PC-3 (cell line): ENCODE results near the gene PTOV1. TPM values are rescaled to one million over a fixed set of nuclear protein-coding genes. Genes with fewer than 3 reads are reported as not detected.

Source experiments
- ATAC-seq: fragments of 200-7000 bp; cut with Tn5 transposase; 2 replicates; pipeline ENCODE4 v1.9.1; 2020; ENCODE audit warnings: mild to moderate bottlenecking, moderate library complexity
- BruUV-seq: library from RNA; stranded (reverse); fragments of 400-500 nt; replicated peaks from 2 replicates; lab custom pipeline; 2021; lab: Mats Ljungman, UMichigan
- CTCF ChIA-PET: fragments of 300-600 bp; sonication (Branson Sonifier 250); formaldehyde crosslinking; loops from one replicate; lab custom pipeline; 2022; ENCODE audit warnings: antibody characterized with exemption; lab: Charles Lee
- POLR2A ChIA-PET: fragments of 300-600 bp; sonication (Branson Sonifier 250); formaldehyde crosslinking; loops from one replicate; lab custom pipeline; 2022; ENCODE audit warnings: antibody characterized with exemption; ENCODE audit not compliant: unreplicated experiment; lab: Charles Lee
- DNase-seq: peaks from one replicate; pipeline ENCODE4 v3.0.0-alpha.2; 2015
- H2AFZ ChIP-seq: fragments of 300-600 bp; sonication (generic); 2 replicates; pipeline ENCODE4 v1.6.0; 2016; ENCODE audit warnings: antibody characterized with exemption, low read length
- H3F3A ChIP-seq: fragments of 300-600 bp; sonication (generic); one replicate; pipeline ENCODE4 v1.6.0; 2017; ENCODE audit warnings: antibody characterized with exemption, low read length, control low read depth, mild to moderate bottlenecking; ENCODE audit not compliant: unreplicated experiment
- H3K27ac ChIP-seq: fragments of 300-600 bp; sonication (generic); 2 replicates; pipeline ENCODE4 v1.5.1; 2016; ENCODE audit warnings: mild to moderate bottlenecking, low read length
- H3K27me3 ChIP-seq: fragments of 300-600 bp; sonication (generic); 2 replicates; pipeline ENCODE4 v1.6.1; 2016; ENCODE audit warnings: low read length, mixed read lengths
- H3K36me3 ChIP-seq: fragments of 300-600 bp; sonication (generic); 2 replicates; pipeline ENCODE4 v1.6.1; 2016; ENCODE audit warnings: low read depth, mixed run types, low read length, mixed read lengths
- H3K4me1 ChIP-seq: fragments of 300-600 bp; sonication (generic); 2 replicates; pipeline ENCODE4 v1.5.1; 2016; ENCODE audit warnings: low read length; ENCODE audit not compliant: insufficient read depth
- H3K4me2 ChIP-seq: fragments of 300-600 bp; sonication (generic); 2 replicates; pipeline ENCODE4 v1.6.0; 2016; ENCODE audit warnings: low read length
- H3K4me3 ChIP-seq: fragments of 300-600 bp; sonication (generic); 2 replicates; pipeline ENCODE4 v1.5.1; 2016; ENCODE audit warnings: mild to moderate bottlenecking, low read length, mixed read lengths
- H3K79me2 ChIP-seq: fragments of 300-600 bp; sonication (generic); 2 replicates; pipeline ENCODE4 v1.6.1; 2017; ENCODE audit warnings: low read length, mixed read lengths
- H3K9ac ChIP-seq: fragments of 300-600 bp; sonication (generic); 2 replicates; pipeline ENCODE4 v1.6.0; 2016; ENCODE audit warnings: mild to moderate bottlenecking, low read length
- H3K9me2 ChIP-seq: fragments of 300-600 bp; sonication (generic); replicated peaks from 2 replicates; pipeline ENCODE4 v1.6.1; 2016; ENCODE audit warnings: mixed run types, low read length, mixed read lengths
- H3K9me3 ChIP-seq: fragments of 300-600 bp; sonication (generic); 2 replicates; pipeline ENCODE4 v1.6.1; 2016; ENCODE audit warnings: low read length, mixed read lengths
- H4K20me1 ChIP-seq: fragments of 300-600 bp; sonication (generic); 2 replicates; pipeline ENCODE4 v1.6.1; 2016; ENCODE audit warnings: low read length, mixed read lengths
- EZH2 ChIP-seq: fragments of 300-600 bp; sonication (generic); IDR thresholded peaks from one replicate; pipeline ENCODE4 v1.6.1; 2017; ENCODE audit warnings: antibody characterized with exemption, mild to moderate bottlenecking, low read length; ENCODE audit not compliant: unreplicated experiment
- EZH2phosphoT487 ChIP-seq: fragments of 300-600 bp; sonication (generic); IDR thresholded peaks from 2 replicates; pipeline ENCODE4 v1.6.1; 2018; ENCODE audit warnings: mild to moderate bottlenecking, antibody characterized with exemption, low read length, borderline replicate concordance
- intact Hi-C: fragments of 100-400 bp; cut with micrococcal nuclease; formaldehyde crosslinking; loops from 2 replicates; pipeline ENCODE4 v1.9.0; 2023
- total RNA-seq: library from RNA; depleted of rRNA; stranded (reverse); fragments of >200 nt; gene quantifications from 2 replicates; pipeline ENCODE4 v1.2.3, GENCODE V29; 2014
- TF ChIP-seq, protein P1 (sequence below): fragments of 300-600 bp; sonication (generic); conservative IDR thresholded peaks from 2 replicates; pipeline ENCODE4 v1.5.1; 2017; ENCODE audit warnings: antibody characterized with exemption, low read depth, mild to moderate bottlenecking, low read length

The PTOV1 gene
- total RNA-seq, 1 experiment from 2014 or later = 148 TPM

DNA sequence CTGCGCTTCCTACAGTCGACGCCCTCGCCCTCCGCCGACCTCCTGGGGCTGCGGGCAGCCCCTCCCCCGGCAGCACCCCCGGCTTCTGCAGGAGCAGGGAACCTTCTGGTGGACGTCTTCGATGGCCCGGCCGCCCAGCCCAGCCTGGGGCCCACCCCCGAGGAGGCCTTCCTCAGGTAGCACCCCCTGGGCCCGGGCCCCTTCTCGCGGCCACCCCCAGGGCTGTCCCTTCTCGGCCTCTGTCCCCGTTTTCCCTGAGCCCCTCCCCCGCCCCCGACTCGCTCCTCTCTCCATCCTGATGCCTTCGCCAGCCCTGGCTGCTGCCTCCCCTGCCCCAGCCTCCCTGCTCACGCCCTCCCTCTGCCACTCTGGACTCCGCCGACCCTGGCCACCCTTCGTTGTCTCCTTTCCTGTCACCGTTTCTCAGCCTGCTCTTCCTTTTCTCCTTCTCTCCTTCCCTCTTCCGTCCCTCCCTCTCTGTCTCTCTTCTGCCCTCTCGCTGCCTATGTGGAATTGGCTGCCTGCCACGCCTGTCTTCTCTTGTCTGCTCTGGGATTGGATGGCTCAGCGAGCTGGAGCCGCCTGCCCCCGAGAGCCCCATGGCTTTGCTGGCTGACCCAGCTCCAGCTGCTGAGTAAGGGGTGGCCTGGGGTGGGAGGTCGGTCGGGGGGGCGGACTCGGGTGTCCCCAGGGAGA lies 48.8 kb upstream of the PTOV1 start:
- no peak for TF ChIP-seq EZH2
- TF ChIP-seq EZH2phosphoT487 = no peak
- TF ChIP-seq, protein P1, sequence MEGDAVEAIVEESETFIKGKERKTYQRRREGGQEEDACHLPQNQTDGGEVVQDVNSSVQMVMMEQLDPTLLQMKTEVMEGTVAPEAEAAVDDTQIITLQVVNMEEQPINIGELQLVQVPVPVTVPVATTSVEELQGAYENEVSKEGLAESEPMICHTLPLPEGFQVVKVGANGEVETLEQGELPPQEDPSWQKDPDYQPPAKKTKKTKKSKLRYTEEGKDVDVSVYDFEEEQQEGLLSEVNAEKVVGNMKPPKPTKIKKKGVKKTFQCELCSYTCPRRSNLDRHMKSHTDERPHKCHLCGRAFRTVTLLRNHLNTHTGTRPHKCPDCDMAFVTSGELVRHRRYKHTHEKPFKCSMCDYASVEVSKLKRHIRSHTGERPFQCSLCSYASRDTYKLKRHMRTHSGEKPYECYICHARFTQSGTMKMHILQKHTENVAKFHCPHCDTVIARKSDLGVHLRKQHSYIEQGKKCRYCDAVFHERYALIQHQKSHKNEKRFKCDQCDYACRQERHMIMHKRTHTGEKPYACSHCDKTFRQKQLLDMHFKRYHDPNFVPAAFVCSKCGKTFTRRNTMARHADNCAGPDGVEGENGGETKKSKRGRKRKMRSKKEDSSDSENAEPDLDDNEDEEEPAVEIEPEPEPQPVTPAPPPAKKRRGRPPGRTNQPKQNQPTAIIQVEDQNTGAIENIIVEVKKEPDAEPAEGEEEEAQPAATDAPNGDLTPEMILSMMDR = no peak
- Histone ChIP-seq H3K9ac (no peak overlapping the region), H3K4me3 (no peak overlapping the region), H4K20me1 (no peaks in the 10 kb centered on the region), H3K9me3 (no peaks in the 10 kb centered on the region), H3K79me2 (no peaks in the 10 kb centered on the region), H3K27me3 (no peaks in the 10 kb centered on the region), H3K4me1 (no peaks in the 10 kb centered on the region), H2AFZ (no peak overlapping the region), H3K4me2 (no peak overlapping the region), H3K9me2 (no peaks in the 10 kb centered on the region), H3K36me3 (peaks cover 48% of the 10 kb centered on the region), H3K27ac (no peak overlapping the region), H3F3A (peaks cover 4% of the 10 kb centered on the region)
- CTCF ChIA-PET = no interaction called here
- DNase-seq = no peak
- intact Hi-C loops = no loop called here
- peak; percentile 37; the same call in 1 of the 2 replicates for ATAC-seq
- POLR2A ChIA-PET = no interaction called here
- no TSS peak for BruUV-seq

DNA sequence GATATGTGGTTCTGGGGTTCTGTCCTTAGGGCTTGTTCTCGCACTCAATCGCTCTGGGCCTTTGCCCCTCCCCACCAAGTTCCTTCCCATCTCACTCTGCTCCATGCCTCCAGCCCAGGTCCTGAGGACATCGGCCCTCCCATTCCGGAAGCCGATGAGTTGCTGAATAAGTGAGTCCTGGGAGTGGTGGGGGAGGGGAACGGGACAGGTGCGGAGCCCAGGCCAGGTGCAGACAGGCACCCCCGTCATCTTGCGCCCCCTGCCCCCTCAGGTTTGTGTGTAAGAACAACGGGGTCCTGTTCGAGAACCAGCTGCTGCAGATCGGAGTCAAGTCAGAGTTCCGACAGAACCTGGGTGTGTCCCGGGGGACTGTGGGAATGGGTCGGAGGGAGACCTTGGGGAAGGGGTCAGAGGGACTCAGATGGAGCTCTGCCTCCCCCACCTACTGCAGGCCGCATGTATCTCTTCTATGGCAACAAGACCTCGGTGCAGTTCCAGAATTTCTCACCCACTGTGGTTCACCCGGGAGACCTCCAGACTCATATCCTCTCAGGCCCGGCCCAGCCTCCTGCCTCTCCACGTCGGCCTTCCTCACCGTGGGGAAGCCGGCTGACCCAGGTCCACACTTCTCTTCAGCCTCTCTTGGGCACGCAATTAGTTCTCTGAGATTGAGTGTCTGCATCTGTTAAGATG lies 48.0 kb upstream of the PTOV1 start:
- Histone ChIP-seq H3K9me2 (no peaks in the 10 kb centered on the region), H3K36me3 (peaks cover 46% of the 10 kb centered on the region), H3K4me1 (no peaks in the 10 kb centered on the region), H3K79me2 (no peaks in the 10 kb centered on the region), H3F3A (peaks cover 7% of the 10 kb centered on the region), H3K9ac (no peak overlapping the region), H2AFZ (no peak overlapping the region), H3K4me2 (no peak overlapping the region), H3K4me3 (no peak overlapping the region), H3K9me3 (no peaks in the 10 kb centered on the region), H4K20me1 (no peaks in the 10 kb centered on the region), H3K27me3 (no peaks in the 10 kb centered on the region), H3K27ac (no peak overlapping the region)
- DNase-seq (no peak), ATAC-seq (no peak)
- ChIA-PET POLR2A (no interaction called here), CTCF (no interaction called here)
- TF ChIP-seq, protein P1 = no peak
- TF ChIP-seq EZH2 (no peak), EZH2phosphoT487 (no peak)
- intact Hi-C loops = no loop called here
- BruUV-seq = no TSS peak

DNA sequence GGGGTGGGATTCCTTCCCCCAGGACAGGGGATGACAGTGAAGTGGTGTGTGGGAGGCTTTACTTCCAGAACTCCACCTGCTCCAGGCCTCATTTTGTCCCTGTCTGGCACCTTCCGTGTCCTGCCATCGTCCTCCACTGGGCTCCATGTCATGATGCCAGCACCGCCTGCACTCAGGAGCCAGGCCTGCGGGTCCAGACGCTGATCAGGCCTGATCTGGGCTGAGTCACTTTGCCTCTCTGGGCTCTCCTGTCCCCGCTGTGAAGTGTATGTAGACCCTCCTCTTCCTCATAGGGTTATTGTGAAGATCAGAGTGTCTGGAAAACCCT lies 47.5 kb upstream of the PTOV1 start:
- Histone ChIP-seq H3K4me2 (no peak overlapping the region), H3F3A (peaks cover 7% of the 10 kb centered on the region), H3K79me2 (no peaks in the 10 kb centered on the region), H3K4me3 (no peak overlapping the region), H2AFZ (no peak overlapping the region), H3K9ac (no peak overlapping the region), H3K27me3 (no peaks in the 10 kb centered on the region), H3K9me2 (no peaks in the 10 kb centered on the region), H3K36me3 (peaks cover 44% of the 10 kb centered on the region), H4K20me1 (no peaks in the 10 kb centered on the region), H3K4me1 (no peaks in the 10 kb centered on the region), H3K27ac (no peak overlapping the region), H3K9me3 (no peaks in the 10 kb centered on the region)
- ChIA-PET CTCF (no interaction called here), POLR2A (no interaction called here)
- no TSS peak for BruUV-seq
- no peak for DNase-seq
- TF ChIP-seq EZH2phosphoT487 (no peak), EZH2 (no peak)
- TF ChIP-seq, protein P1 = no peak
- no peak for ATAC-seq
- intact Hi-C loops = no loop called here
